Panc1 (cell line): ENCODE results near the gene SSTR5.

ENCODE experiments used
- SIN3A ChIP-seq: IDR thresholded peaks from 2 replicates; pipeline ENCODE4 v1.6.1; 2012; ENCODE audit warnings: low read depth, mild to moderate bottlenecking, low read length, moderate library complexity, borderline replicate concordance; ENCODE audit not compliant: insufficient read depth
- TCF7L2 ChIP-seq: IDR thresholded peaks from 2 replicates; pipeline ENCODE4 v1.6.1; 2011; ENCODE audit warnings: mild to moderate bottlenecking, low read depth, low read length, inconsistent platforms

DNA sequence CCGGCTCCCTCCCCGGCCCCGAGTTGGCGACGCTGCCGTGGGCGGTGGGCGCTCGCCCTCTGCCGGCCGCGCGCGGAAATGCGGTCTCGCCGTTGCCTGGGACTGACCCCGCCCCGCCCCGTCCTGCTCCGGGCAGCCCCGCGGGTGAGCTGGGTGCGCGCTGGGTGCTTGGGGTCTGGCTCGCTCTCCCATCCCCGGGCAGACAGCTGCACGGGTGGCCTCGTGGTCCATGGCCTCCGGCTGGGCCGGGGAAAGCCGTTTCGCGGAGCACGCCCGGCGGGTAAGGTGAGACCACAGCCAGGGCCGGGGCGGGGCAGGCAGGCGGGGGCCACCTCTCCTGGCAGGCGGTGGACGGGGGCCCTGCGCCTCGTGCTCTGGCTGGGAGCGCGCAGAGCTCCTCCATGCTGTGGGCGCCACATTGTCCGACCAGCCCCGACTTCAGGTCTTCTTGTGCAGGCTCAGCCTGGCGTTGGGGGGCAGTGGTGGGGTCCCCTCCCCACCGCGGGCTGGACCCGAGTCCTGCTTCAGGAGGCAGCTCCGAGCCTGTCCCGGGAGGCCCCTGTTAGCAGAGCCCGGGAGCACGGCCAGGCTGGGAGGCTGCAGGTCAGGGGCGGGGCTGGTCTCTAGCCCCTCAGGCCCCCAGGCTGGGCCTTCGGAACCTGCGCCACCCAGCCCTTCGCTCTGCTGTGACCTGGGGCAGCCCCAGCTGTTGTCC, 30.5 kb downstream of the SSTR5 start:
- no peak for TF ChIP-seq TCF7L2
- TF ChIP-seq SIN3A = no peak
